ENCODE measurements around the gene ATPAF2. TPM values are rescaled to one million over a fixed set of nuclear protein-coding genes. Genes with fewer than 3 reads are reported as not detected.

The ATPAF2 gene
- total RNA-seq, 1 experiment from 2014 or later: 44.5 TPM

DNA sequence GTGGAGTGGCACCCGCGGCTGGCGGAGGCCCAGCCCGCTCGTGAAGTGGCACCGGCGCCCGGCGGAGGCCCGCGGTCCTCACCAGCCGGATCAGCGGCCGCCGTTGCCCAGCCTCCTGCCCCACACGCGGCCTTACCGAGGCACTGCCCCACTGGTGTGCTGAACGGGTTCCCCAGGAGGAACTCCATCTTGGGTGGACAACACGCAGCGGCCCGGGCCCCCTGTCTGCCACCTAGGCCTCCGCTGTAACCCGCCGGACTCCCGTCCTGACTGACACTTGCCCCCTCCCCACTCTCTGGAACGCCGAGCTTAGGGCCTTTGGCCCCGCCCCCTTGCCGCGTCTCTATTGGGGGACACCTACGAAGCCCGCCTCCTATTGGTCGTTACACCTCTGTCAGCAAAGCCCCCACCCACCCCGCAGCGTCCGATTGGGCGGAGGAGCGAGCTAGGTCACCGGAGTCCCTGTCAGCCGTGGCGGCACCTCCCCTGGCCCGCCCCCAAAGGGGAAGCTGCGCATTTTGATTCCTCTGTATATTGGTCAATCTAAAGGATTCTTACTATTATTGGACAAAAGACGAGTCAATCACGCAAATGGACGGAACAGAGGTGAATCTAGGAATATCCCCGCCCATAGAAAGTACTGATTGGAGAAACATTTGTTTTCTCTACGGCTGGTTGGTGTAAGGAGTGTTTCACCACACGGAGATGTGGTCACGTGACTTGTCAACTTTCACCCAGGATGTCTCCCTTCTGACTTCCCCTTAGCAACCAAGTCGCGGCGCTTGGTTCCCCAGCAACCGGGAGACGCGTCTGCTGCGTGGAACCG lies 66.6 kb downstream of the ATPAF2 start, which contains the start of the genes DRC3 and TOM1L2:
Gene DRC3, plus strand, starts transcription at position 737 of the 826 bp plus-strand sequence. CDS start 4,737 bp downstream, outside the sequence.
Gene TOM1L2, minus strand, starts transcription at position 275 of the 826 bp plus-strand sequence. Its CDS starts 87 bp downstream, at position 188.
- intact Hi-C loops (cut with micrococcal nuclease; ENCODE audit: unreplicated experiment): loop anchor here (1.0 to 5.0 kb wide), 7 partner anchors 14 to 285 kb away; no protein-coding TSS in a partner anchor
- BruUV-seq (replicated peaks): no TSS peak

DNA sequence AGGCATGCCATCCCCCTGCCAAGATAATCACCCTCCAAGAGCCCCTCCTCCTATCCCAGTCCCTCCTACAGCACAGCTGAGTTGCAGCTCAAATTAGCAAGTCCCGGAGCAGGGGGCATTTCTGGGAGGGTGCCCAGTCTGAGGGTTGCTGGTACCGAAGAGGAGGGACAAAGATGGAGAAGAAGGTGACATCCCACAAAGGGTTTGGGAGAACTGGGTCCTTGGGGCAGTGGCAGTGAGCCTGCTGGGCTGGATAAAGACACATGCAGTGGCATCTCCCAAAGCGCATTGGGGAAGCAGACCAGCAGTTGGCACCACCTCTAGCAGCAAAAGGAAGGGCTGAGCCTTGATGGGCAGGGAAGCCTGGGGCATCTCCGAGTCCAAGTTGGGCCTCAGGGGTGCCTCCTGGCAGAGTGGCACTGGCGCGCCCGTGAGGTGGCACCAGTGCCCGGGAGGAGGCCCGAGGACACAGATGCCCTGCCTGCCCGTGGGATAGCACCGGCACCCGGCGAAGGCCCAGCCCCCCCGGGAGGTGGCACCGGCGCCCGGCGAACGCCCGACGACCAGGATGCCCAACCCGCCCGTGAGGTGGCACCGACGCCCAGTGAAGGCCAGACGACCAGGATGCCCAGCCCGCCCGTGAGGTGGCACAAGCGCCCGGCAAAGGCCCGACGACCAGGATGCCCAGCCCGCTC lies 67.4 kb downstream of the ATPAF2 start:
- BruUV-seq (replicated peaks): no TSS peak
- Histone ChIP-seq H3K9me2 (ENCODE audit: insufficient read depth) (no peaks in the 10 kb centered on the region), H3K4me2 (peak overlapping the region; percentile 99), H3F3A (ENCODE audit: insufficient read depth, low read depth) (peaks cover 4% of the 10 kb centered on the region; the same call in 1 of the 2 replicates), H3K4me1 (replicated peaks; ENCODE audit: insufficient read depth) (peaks cover 28% of the 10 kb centered on the region), H3K27me3 (ENCODE audit: insufficient read depth, low read depth) (no peaks in the 10 kb centered on the region), H4K20me1 (ENCODE audit: insufficient read depth) (no peaks in the 10 kb centered on the region), H3K36me3 (ENCODE audit: low read depth) (no peaks in the 10 kb centered on the region), H2AFZ (peak overlapping the region; percentile 80), H3K9me3 (ENCODE audit: insufficient read depth, low read depth) (no peaks in the 10 kb centered on the region), H3K4me3 (peak overlapping the region; percentile 82), H3K27ac (peak overlapping the region; percentile 40), H3K79me2 (ENCODE audit: low read depth) (peaks cover 50% of the 10 kb centered on the region)
- POLR2A ChIA-PET (ENCODE audit: unreplicated experiment): interaction anchor here (0.6 to 1.1 kb wide), 8 partner anchors 13 to 134 kb away, joined by 3 to 21 read pairs (median 4); no protein-coding TSS in a partner anchor
- CTCF ChIA-PET: interaction anchor here (0.6 to 1.4 kb wide), 2 partner anchors 52 to 59 kb away, joined by 7 to 13 read pairs; no protein-coding TSS in a partner anchor
- no peak for TF ChIP-seq EZH2 (IDR thresholded peaks at IDR 0.05; ENCODE audit: low read depth)
- TF ChIP-seq, protein P1, sequence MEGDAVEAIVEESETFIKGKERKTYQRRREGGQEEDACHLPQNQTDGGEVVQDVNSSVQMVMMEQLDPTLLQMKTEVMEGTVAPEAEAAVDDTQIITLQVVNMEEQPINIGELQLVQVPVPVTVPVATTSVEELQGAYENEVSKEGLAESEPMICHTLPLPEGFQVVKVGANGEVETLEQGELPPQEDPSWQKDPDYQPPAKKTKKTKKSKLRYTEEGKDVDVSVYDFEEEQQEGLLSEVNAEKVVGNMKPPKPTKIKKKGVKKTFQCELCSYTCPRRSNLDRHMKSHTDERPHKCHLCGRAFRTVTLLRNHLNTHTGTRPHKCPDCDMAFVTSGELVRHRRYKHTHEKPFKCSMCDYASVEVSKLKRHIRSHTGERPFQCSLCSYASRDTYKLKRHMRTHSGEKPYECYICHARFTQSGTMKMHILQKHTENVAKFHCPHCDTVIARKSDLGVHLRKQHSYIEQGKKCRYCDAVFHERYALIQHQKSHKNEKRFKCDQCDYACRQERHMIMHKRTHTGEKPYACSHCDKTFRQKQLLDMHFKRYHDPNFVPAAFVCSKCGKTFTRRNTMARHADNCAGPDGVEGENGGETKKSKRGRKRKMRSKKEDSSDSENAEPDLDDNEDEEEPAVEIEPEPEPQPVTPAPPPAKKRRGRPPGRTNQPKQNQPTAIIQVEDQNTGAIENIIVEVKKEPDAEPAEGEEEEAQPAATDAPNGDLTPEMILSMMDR (conservative IDR thresholded peaks at IDR 0.05): no peak
- peak in 1 of 2 experiments; percentile 63 for DNase-seq
- intact Hi-C loops (cut with micrococcal nuclease; ENCODE audit: unreplicated experiment): loop anchor here (1.0 to 5.0 kb wide), 8 partner anchors 13 to 284 kb away; no protein-coding TSS in a partner anchor

More for the DNA sequence above, 66.6 kb downstream of the ATPAF2 start, which contains the start of the genes DRC3 and TOM1L2:
- Histone ChIP-seq H2AFZ (peak within 1 kb of the TSS; percentile 87), H3K27me3 (ENCODE audit: insufficient read depth, low read depth) (no peaks in the 10 kb centered on the region), H3K79me2 (ENCODE audit: low read depth) (peaks cover 43% of the 10 kb centered on the region), H4K20me1 (ENCODE audit: insufficient read depth) (no peaks in the 10 kb centered on the region), H3F3A (ENCODE audit: insufficient read depth, low read depth) (no peaks in the 10 kb centered on the region; the same call in 1 of the 2 replicates), H3K9me2 (ENCODE audit: insufficient read depth) (no peaks in the 10 kb centered on the region), H3K27ac (peak within 1 kb of the TSS; percentile 40), H3K36me3 (ENCODE audit: low read depth) (no peaks in the 10 kb centered on the region), H3K4me3 (peak within 1 kb of the TSS; percentile 82), H3K4me1 (replicated peaks; ENCODE audit: insufficient read depth) (peaks cover 28% of the 10 kb centered on the region), H3K9me3 (ENCODE audit: insufficient read depth, low read depth) (no peaks in the 10 kb centered on the region), H3K4me2 (peak within 1 kb of the TSS; percentile 99)
- ChIA-PET CTCF (interaction anchor here (0.6 to 1.4 kb wide), 3 partner anchors 53 to 1391 kb away, joined by 3 to 7 read pairs (median 5); no protein-coding TSS in a partner anchor), POLR2A (ENCODE audit: unreplicated experiment) (interaction anchor here (0.5 to 1.1 kb wide), 21 partner anchors 9 to 957 kb away, joined by 3 to 21 read pairs (median 5); partner anchors contain the start of genes ATPAF2 and GID4)
- DNase-seq: peak; percentile 100
- TF ChIP-seq, protein P1 (conservative IDR thresholded peaks at IDR 0.05): no peak
- TF ChIP-seq EZH2 (IDR thresholded peaks at IDR 0.05; ENCODE audit: low read depth): no peak

Measured in PC-9 (cell line).